ENCODE measurements around the gene STX7. TPM values are rescaled to one million over a fixed set of nuclear protein-coding genes. Genes with fewer than 3 reads are reported as not detected.

Gene STX7
- total RNA-seq, 2 experiments from 2014 or later = 66.5 to 178 TPM

GRCh38 chr6:132399376-132400074, 113.4 kb downstream of the STX7 start:
- Histone ChIP-seq H3K4me2 (ENCODE audit: low read length) (no peak overlapping the region), H3K27ac (ENCODE audit: low read depth, low read length, poor library complexity, severe bottlenecking) (no peak overlapping the region), H3K36me3 (ENCODE audit: insufficient read depth, low read length) (no peaks in the 10 kb centered on the region; the same call in 1 of the 2 replicates), H2AFZ (ENCODE audit: low read length) (no peak overlapping the region), H3K4me1 (ENCODE audit: insufficient read depth, low read length, poor library complexity, severe bottlenecking) (no peaks in the 10 kb centered on the region), H3K9me2 (ENCODE audit: insufficient read depth, low read length) (no peaks in the 10 kb centered on the region), H3K9me3 (ENCODE audit: low read length) (peaks cover 12% of the 10 kb centered on the region), H3K4me3 (ENCODE audit: low read depth, low read length, poor library complexity, severe bottlenecking) (no peak overlapping the region), H3K79me2 (ENCODE audit: insufficient read depth, low read depth, low read length) (no peaks in the 10 kb centered on the region), H4K20me1 (ENCODE audit: insufficient read depth, low read length) (no peaks in the 10 kb centered on the region)
- no peak for DNase-seq (ENCODE audit: low spot score)
- ChIA-PET POLR2A (no interaction called here), CTCF (ENCODE audit: unreplicated experiment) (no interaction called here)
- intact Hi-C loops (cut with micrococcal nuclease; ENCODE audit: unreplicated experiment) = no loop called here
- no TSS peak for BruUV-seq (replicated peaks)
- TF ChIP-seq CTCF (conservative IDR thresholded peaks at IDR 0.05; ENCODE audit: low read length) = no peak
- TF ChIP-seq EZH2phosphoT487 (IDR thresholded peaks at IDR 0.05; ENCODE audit: borderline replicate concordance, low read depth, low read length) = no peak

Small RNA genes within 50 kb of the gene (small RNA-seq; reads per million reads assigned to genes)
- gene TAAR7P = not detected

Other genes starting within 250 kb of the STX7 start
- gene MOXD1, start 111.6 kb downstream of the STX7 start, total RNA-seq (2014; rRNA removed; shearing (Covaris generic)) = 0.05 TPM in 1 of 2 replicates, not detected in the other
- gene MOXD1, start 111.6 kb downstream of the STX7 start, total RNA-seq (2022) = 0.20 and 0.74 TPM in 2 replicates
- not detected in 2 replicates for gene TAAR9, start 25.2 kb upstream of the STX7 start, total RNA-seq (2014; rRNA removed; shearing (Covaris generic))
- gene TAAR9, start 25.2 kb upstream of the STX7 start, total RNA-seq (2022) = not detected in 2 replicates
- gene TAAR8, start 39.6 kb upstream of the STX7 start, total RNA-seq (2014; rRNA removed; shearing (Covaris generic)) = not detected in 2 replicates
- gene TAAR8, start 39.6 kb upstream of the STX7 start, total RNA-seq (2022) = not detected in 2 replicates
- gene TAAR6, start 57.2 kb upstream of the STX7 start, total RNA-seq (2014; rRNA removed; shearing (Covaris generic)) = not detected in 2 replicates
- not detected in 2 replicates for gene TAAR6, start 57.2 kb upstream of the STX7 start, total RNA-seq (2022)
- gene TAAR5, start 76.6 kb upstream of the STX7 start, total RNA-seq (2014; rRNA removed; shearing (Covaris generic)) = not detected in 2 replicates
- not detected in 2 replicates for gene TAAR5, start 76.6 kb upstream of the STX7 start, total RNA-seq (2022)
- gene TAAR2, start 111.2 kb upstream of the STX7 start, total RNA-seq (2014; rRNA removed; shearing (Covaris generic)) = not detected in 2 replicates
- not detected in 2 replicates for gene TAAR2, start 111.2 kb upstream of the STX7 start, total RNA-seq (2022)
- not detected in 2 replicates for gene TAAR1, start 146.1 kb upstream of the STX7 start, total RNA-seq (2014; rRNA removed; shearing (Covaris generic))
- not detected in 2 replicates for gene TAAR1, start 146.1 kb upstream of the STX7 start, total RNA-seq (2022)
- not detected in 2 replicates for gene VNN1, start 200.9 kb upstream of the STX7 start, total RNA-seq (2014; rRNA removed; shearing (Covaris generic))
- not detected in 2 replicates for gene VNN1, start 200.9 kb upstream of the STX7 start, total RNA-seq (2022)
- 22.7 and 25.5 TPM in 2 replicates for gene VNN2, start 244.8 kb upstream of the STX7 start, total RNA-seq (2014; rRNA removed; shearing (Covaris generic))
- 28.9 and 31.4 TPM in 2 replicates for gene VNN2, start 244.8 kb upstream of the STX7 start, total RNA-seq (2022)

All from OCI-LY7 (cell line).